ENCODE data around the gene PKNOX2.

Gene PKNOX2

GRCh38 chr11:125422681-125423080, 258.1 kb downstream of the PKNOX2 start:
- no peak for DNase-seq

- DNase-seq: peak; percentile 46
These were observed 258.8 kb downstream of the PKNOX2 start for GRCh38 chr11:125423247-125423849.

- no peak for DNase-seq
These were observed 261.1 kb downstream of the PKNOX2 start for GRCh38 chr11:125425601-125426000.

- DNase-seq: no peak
These were observed 262.4 kb downstream of the PKNOX2 start for GRCh38 chr11:125426818-125427528.

- DNase-seq: no peak
These were observed 264.1 kb downstream of the PKNOX2 start for GRCh38 chr11:125428486-125429173.

- peak; percentile 79 for DNase-seq
These were observed 264.7 kb downstream of the PKNOX2 start for GRCh38 chr11:125429174-125429707.

- DNase-seq: no peak
These were observed 265.5 kb downstream of the PKNOX2 start for GRCh38 chr11:125429807-125430678.

- no peak for DNase-seq
These were observed 266.5 kb downstream of the PKNOX2 start for GRCh38 chr11:125431009-125431408.

- DNase-seq: no peak
These were observed 266.9 kb downstream of the PKNOX2 start for GRCh38 chr11:125431481-125431880.

- DNase-seq: peak; percentile 86
These were observed 269.0 kb downstream of the PKNOX2 start for GRCh38 chr11:125433454-125434121.

GRCh38 chr11:125435461-125436238, 271.1 kb downstream of the PKNOX2 start:
- no peak for DNase-seq

- DNase-seq: no peak
These were observed 277.3 kb downstream of the PKNOX2 start for GRCh38 chr11:125441648-125442410.

- DNase-seq: no peak
These were observed 278.4 kb downstream of the PKNOX2 start for GRCh38 chr11:125442946-125443345.

GRCh38 chr11:125443767-125444311, 279.3 kb downstream of the PKNOX2 start:
- no peak for DNase-seq

GRCh38 chr11:125445731-125446130, 281.2 kb downstream of the PKNOX2 start:
- no peak for DNase-seq

GRCh38 chr11:125446279-125446678, 281.7 kb downstream of the PKNOX2 start:
- DNase-seq: no peak

GRCh38 chr11:125447721-125448120, 283.2 kb downstream of the PKNOX2 start:
- DNase-seq: no peak

GRCh38 chr11:125448136-125448535, 283.6 kb downstream of the PKNOX2 start:
- DNase-seq: no peak

GRCh38 chr11:125449565-125449964, 285.0 kb downstream of the PKNOX2 start:
- DNase-seq: no peak

GRCh38 chr11:125451400-125452124, 287.0 kb downstream of the PKNOX2 start:
- DNase-seq: no peak
